Central memory CD4-positive, alpha-beta T cell (primary cell): ENCODE data around the gene POLR2E.
A peak's percentile ranks its signal among the peaks of the same experiment; 100 is the strongest.
"Not testable (repeated sequence)": the region's sequence is repeated elsewhere in the genome, so short reads cannot be mapped to it uniquely, and the experiment has no call there.

Experiments used
- DNase-seq: peaks from one replicate; pipeline ENCODE4 v3.0.0; 2022
- total RNA-seq, 3 experiments: gene quantifications; one replicate each; lab custom pipeline; 2026; lab: John Stamatoyannopoulos, UW

POLR2E gene
- total RNA-seq: 34.9 to 160 (median 60.4) reads per million in 3 experiments

- peak; percentile 98 for DNase-seq
Observed at GRCh38 chr19:1094978-1095701, at the start of gene POLR2E. POLR2E (minus strand) TSS chr19:1095375; CDS start chr19:1095315, 60 bp downstream.

GRCh38 chr19:1144741-1145140, 49.6 kb upstream of the POLR2E start:
- DNase-seq: no peak

GRCh38 chr19:1143828-1144399, 48.7 kb upstream of the POLR2E start:
- DNase-seq: no peak

GRCh38 chr19:1141944-1142343, 46.8 kb upstream of the POLR2E start:
- no peak for DNase-seq

- DNase-seq: no peak
Observed at GRCh38 chr19:1140272-1141027, 45.3 kb upstream of the POLR2E start.

GRCh38 chr19:1139126-1139525, 44.0 kb upstream of the POLR2E start:
- DNase-seq: no peak

- DNase-seq: no peak
Observed at GRCh38 chr19:1138121-1138520, 42.9 kb upstream of the POLR2E start.

- DNase-seq: no peak
Observed at GRCh38 chr19:1136621-1137317, 41.6 kb upstream of the POLR2E start.

- DNase-seq: no peak
Observed at GRCh38 chr19:1136201-1136600, 41.0 kb upstream of the POLR2E start.

GRCh38 chr19:1135454-1135853, 40.3 kb upstream of the POLR2E start:
- DNase-seq: no peak

- no peak for DNase-seq
Observed at GRCh38 chr19:1134431-1134830, 39.3 kb upstream of the POLR2E start.

- peak; percentile 84 for DNase-seq
Observed at GRCh38 chr19:1133471-1133929, 38.3 kb upstream of the POLR2E start.

- peak; percentile 30 for DNase-seq
Observed at GRCh38 chr19:1132552-1133383, 37.6 kb upstream of the POLR2E start.

GRCh38 chr19:1131718-1132551, 36.8 kb upstream of the POLR2E start:
- DNase-seq: peak; percentile 85

- DNase-seq: peak; percentile 42
Observed at GRCh38 chr19:1130771-1131717, 35.9 kb upstream of the POLR2E start.

GRCh38 chr19:1129535-1129934, 34.4 kb upstream of the POLR2E start:
- no peak for DNase-seq

- not testable (repeated sequence) for DNase-seq
Observed at GRCh38 chr19:1129084-1129483, 33.9 kb upstream of the POLR2E start.

GRCh38 chr19:1128106-1128505, 32.9 kb upstream of the POLR2E start:
- no peak for DNase-seq

- no peak for DNase-seq
Observed at GRCh38 chr19:1126984-1127760, 32.0 kb upstream of the POLR2E start.
